Lung (tissue), 13 donors: ENCODE data around the gene ERAS. TPM values are rescaled to one million over a fixed set of nuclear protein-coding genes. Genes with fewer than 3 reads are reported as not detected.
"Not testable (repeated sequence)": the region's sequence is repeated elsewhere in the genome, so short reads cannot be mapped to it uniquely, and the experiment has no call there.

Source experiments
- ATAC-seq: fragments of 200-7000 bp; cut with Tn5 transposase; one replicate; pipeline ENCODE4 v1.9.1; 2020; ENCODE audit warnings: moderate number of reproducible peaks; ENCODE audit not compliant: insufficient read depth, low FRiP score
- DNase-seq, 3 donors: peaks; one replicate each; pipeline ENCODE4 v3.0.0-alpha.2; 2013 to 2017
- H3K27ac ChIP-seq, 2 donors: one replicate each; pipeline ENCODE4 v1.5.1; 2013; ENCODE audit warnings: mild to moderate bottlenecking in 2 of 2, moderate library complexity in 2 of 2, control low read depth in 1 of 2, inconsistent platforms in 1 of 2, low read depth in 1 of 2, low read length in 1 of 2
- H3K27me3 ChIP-seq, 3 donors: one replicate each; pipeline ENCODE4 v1.5.1; 2013; ENCODE audit warnings: low read length in 2 of 3; ENCODE audit not compliant: control insufficient read depth in 3 of 3, insufficient read depth in 3 of 3
- H3K36me3 ChIP-seq, 4 donors: one replicate each; pipeline ENCODE4 v1.5.1; 2013; ENCODE audit warnings: low read length in 4 of 4, mild to moderate bottlenecking in 1 of 4, moderate library complexity in 1 of 4; ENCODE audit not compliant: control insufficient read depth in 4 of 4, insufficient read depth in 4 of 4
- H3K4me1 ChIP-seq, 5 donors: one replicate each; pipeline ENCODE4 v1.5.1; 2013; ENCODE audit warnings: low read length in 5 of 5, mild to moderate bottlenecking in 2 of 5, moderate library complexity in 1 of 5; ENCODE audit not compliant: control insufficient read depth in 5 of 5, insufficient read depth in 5 of 5
- H3K4me3 ChIP-seq: one replicate; pipeline ENCODE4 v1.5.1; 2013; ENCODE audit warnings: mild to moderate bottlenecking, control low read depth, moderate library complexity
- H3K9ac ChIP-seq, 2 donors: one replicate each; pipeline ENCODE4 v1.5.1; 2013; ENCODE audit warnings: low read length in 2 of 2, control low read depth in 1 of 2; ENCODE audit not compliant: insufficient read depth in 1 of 2
- H3K9me3 ChIP-seq, 4 donors: one replicate each; pipeline ENCODE4 v1.5.1; 2013; ENCODE audit warnings: low read length in 3 of 4, mild to moderate bottlenecking in 1 of 4, moderate library complexity in 1 of 4; ENCODE audit not compliant: control insufficient read depth in 4 of 4, insufficient read depth in 3 of 4
- WGBS, 2 donors: extraction: QIAGEN DNeasy Blood & Tissue Kit; methylation state at CpG; one replicate each; pipeline ENCODE4 v1.1.7; 2013; 5-methylcytosine and 5-hydroxymethylcytosine counted together
- polyA plus RNA-seq, 2 donors: library from polyadenylated mRNA; stranded (reverse); fragments of 200-250 nt; gene quantifications; one replicate each; pipeline ENCODE4 v1.2.1, GENCODE V29; 2013
- small RNA-seq: library from RNA; depleted of rRNA; stranded (forward); fragments of <200 nt; gene quantifications from one replicate; pipeline ENCODE3, GENCODE V24; 2014; ENCODE audit warnings: low replicate concordance
- total RNA-seq, 2 donors: library from RNA; depleted of rRNA in 1 of 2; stranded (reverse); fragments of >200 nt in 1 of 2; gene quantifications; one replicate each; pipeline ENCODE4 v1.2.1, GENCODE V29; 2014 to 2021
- TF ChIP-seq, protein P1 (sequence below): IDR thresholded peaks from 2 replicates; pipeline ENCODE4 v1.5.1; 2012; ENCODE audit warnings: mild to moderate bottlenecking; ENCODE audit errors: control extremely low read depth, extremely low read depth
- donor health status: control.
- donor health status: control.
- donor health status: Bipolar disorder and iron deficiency.
- donor health status: healthy.
- donor health status: DM: yes; HTN: yes; CAD: no.

The ERAS gene
- total and polyA plus RNA-seq, 4 donors: 0.24 TPM; not detected in 3

GRCh38 chrX:48854898-48855297, 28.6 kb downstream of the ERAS start:
- Histone ChIP-seq H3K4me1 (no peaks in the 10 kb centered on the region), H3K36me3 (no peaks in the 10 kb centered on the region), H3K4me3 (no peak overlapping the region), H3K27ac (no peak overlapping the region), H3K9ac (no peak overlapping the region), H3K9me3 (peaks cover 0 to 4% (median 0%) of the 10 kb centered on the region in 4 donors), H3K27me3 (peaks cover 0 to 4% (median 0%) of the 10 kb centered on the region in 3 donors)
- ATAC-seq (no peak), DNase-seq (no peak)
- 50 to 58% methylated on average over 5 of the region's 5 CpGs for WGBS, 2 donors
- TF ChIP-seq, protein P1, sequence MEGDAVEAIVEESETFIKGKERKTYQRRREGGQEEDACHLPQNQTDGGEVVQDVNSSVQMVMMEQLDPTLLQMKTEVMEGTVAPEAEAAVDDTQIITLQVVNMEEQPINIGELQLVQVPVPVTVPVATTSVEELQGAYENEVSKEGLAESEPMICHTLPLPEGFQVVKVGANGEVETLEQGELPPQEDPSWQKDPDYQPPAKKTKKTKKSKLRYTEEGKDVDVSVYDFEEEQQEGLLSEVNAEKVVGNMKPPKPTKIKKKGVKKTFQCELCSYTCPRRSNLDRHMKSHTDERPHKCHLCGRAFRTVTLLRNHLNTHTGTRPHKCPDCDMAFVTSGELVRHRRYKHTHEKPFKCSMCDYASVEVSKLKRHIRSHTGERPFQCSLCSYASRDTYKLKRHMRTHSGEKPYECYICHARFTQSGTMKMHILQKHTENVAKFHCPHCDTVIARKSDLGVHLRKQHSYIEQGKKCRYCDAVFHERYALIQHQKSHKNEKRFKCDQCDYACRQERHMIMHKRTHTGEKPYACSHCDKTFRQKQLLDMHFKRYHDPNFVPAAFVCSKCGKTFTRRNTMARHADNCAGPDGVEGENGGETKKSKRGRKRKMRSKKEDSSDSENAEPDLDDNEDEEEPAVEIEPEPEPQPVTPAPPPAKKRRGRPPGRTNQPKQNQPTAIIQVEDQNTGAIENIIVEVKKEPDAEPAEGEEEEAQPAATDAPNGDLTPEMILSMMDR: no peak

GRCh38 chrX:48864210-48864609, 37.9 kb downstream of the ERAS start:
- peak in 2 of 3 donors; percentile 7 to 42 for DNase-seq
- ATAC-seq: no peak
- WGBS, 2 donors: 36 to 42% methylated on average over 4 of the region's 4 CpGs
- Histone ChIP-seq H3K9me3 (peaks cover 0 to 2% (median 0%) of the 10 kb centered on the region in 4 donors), H3K27ac (no peak overlapping the region), H3K4me3 (no peak overlapping the region), H3K36me3 (no peaks in the 10 kb centered on the region), H3K4me1 (no peaks in the 10 kb centered on the region), H3K9ac (no peak overlapping the region), H3K27me3 (no peaks in the 10 kb centered on the region)
- TF ChIP-seq, protein P1: no peak

DNA sequence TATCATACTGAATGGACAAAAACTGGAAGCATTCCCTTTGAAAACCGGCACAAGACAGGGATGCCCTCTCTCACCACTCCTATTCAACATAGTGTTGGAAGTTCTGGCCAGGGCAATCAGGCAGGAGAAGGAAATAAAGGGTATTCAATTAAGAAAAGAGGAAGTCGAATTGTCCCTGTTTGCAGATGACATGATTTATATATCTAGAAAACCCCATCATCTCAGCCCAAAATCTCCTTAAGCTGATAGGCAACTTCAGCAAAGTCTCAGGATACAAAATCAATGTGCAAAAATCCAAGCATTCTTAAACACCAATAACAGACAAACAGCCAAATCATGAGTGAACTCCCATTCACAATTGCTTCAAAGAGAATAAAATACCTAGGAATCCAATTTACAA, 45.7 kb downstream of the ERAS start:
- H3K27ac ChIP-seq, ATAC-seq, H3K9ac ChIP-seq, DNase-seq, H3K27me3 ChIP-seq, H3K9me3 ChIP-seq, H3K4me1 ChIP-seq, H3K4me3 ChIP-seq, H3K36me3 ChIP-seq: not testable (repeated sequence)
- WGBS, 2 donors: 31 to 42% methylated on average over 1 of the region's 2 CpGs

- 53 to 60% methylated on average over 3 to 4 of the region's 4 CpGs for WGBS, 2 donors
- not testable (repeated sequence) for H3K27me3 ChIP-seq, H3K4me3 ChIP-seq, ATAC-seq, H3K9ac ChIP-seq, H3K27ac ChIP-seq, H3K9me3 ChIP-seq, H3K36me3 ChIP-seq, H3K4me1 ChIP-seq, DNase-seq
These were observed 50.6 kb downstream of the ERAS start for GRCh38 chrX:48876944-48877343.

Small RNA genes lying within 50 kb of the gene (small RNA-seq; reads per million reads assigned to genes)
- not detected for gene RNU6-29P

Other genes starting within 250 kb of the ERAS start
- gene WDR13, start 229.0 kb upstream of the ERAS start, total RNA-seq: 100 to 1,000 TPM in 1 of 2 donors, 10 to 100 TPM in 1; 50.7 to 182 TPM
- 100 to 1,000 TPM; 156 to 175 TPM for gene WDR13, start 229.0 kb upstream of the ERAS start, polyA plus RNA-seq
- 10 to 100 TPM in 1 of 2 donors, 1 to 10 TPM in 1; 8.1 to 37.2 TPM for gene WAS, start 142.7 kb upstream of the ERAS start, total RNA-seq
- gene WAS, start 142.7 kb upstream of the ERAS start, polyA plus RNA-seq: 10 to 100 TPM; 14.7 to 61.5 TPM
- 1 to 10 TPM; 2.4 to 6.8 TPM for gene SUV39H1, start 129.8 kb upstream of the ERAS start, total RNA-seq
- gene SUV39H1, start 129.8 kb upstream of the ERAS start, polyA plus RNA-seq: 1 to 10 TPM; 3.9 to 4.4 TPM
- gene GLOD5, start 64.8 kb upstream of the ERAS start, total RNA-seq: 1 to 10 TPM; 1.6 to 2.0 TPM
- 1 to 10 TPM; 1.7 to 5.1 TPM for gene GLOD5, start 64.8 kb upstream of the ERAS start, polyA plus RNA-seq
- 1 to 10 TPM in 1 of 2 donors, under 1 TPM in 1; 0.43 to 1.2 TPM for gene GATA1, start 39.9 kb upstream of the ERAS start, total RNA-seq
- gene GATA1, start 39.9 kb upstream of the ERAS start, polyA plus RNA-seq: 1 to 10 TPM in 1 of 2 donors, under 1 TPM in 1; 0.63 to 1.5 TPM
- 10 to 100 TPM; 84.9 to 90.8 TPM for gene HDAC6, start 24.4 kb upstream of the ERAS start, total RNA-seq
- 10 to 100 TPM; 39.7 to 72.0 TPM for gene HDAC6, start 24.4 kb upstream of the ERAS start, polyA plus RNA-seq
- 10 to 100 TPM in 1 of 2 donors, 1 to 10 TPM in 1; 3.4 to 10.7 TPM for gene PCSK1N, start 9.1 kb downstream of the ERAS start, total RNA-seq
- 1 to 10 TPM; 1.3 to 1.6 TPM for gene PCSK1N, start 9.1 kb downstream of the ERAS start, polyA plus RNA-seq
- 10 to 100 TPM; 21.0 to 51.5 TPM for gene TIMM17B, start 71.3 kb downstream of the ERAS start, total RNA-seq
- gene TIMM17B, start 71.3 kb downstream of the ERAS start, polyA plus RNA-seq: 10 to 100 TPM; 67.4 to 73.4 TPM
- 10 to 100 TPM; 33.2 to 79.7 TPM for gene PQBP1, start 71.4 kb downstream of the ERAS start, total RNA-seq
- gene PQBP1, start 71.4 kb downstream of the ERAS start, polyA plus RNA-seq: 100 to 1,000 TPM in 1 of 2 donors, 10 to 100 TPM in 1; 68.2 to 146 TPM
- gene SLC35A2, start 85.1 kb downstream of the ERAS start, total RNA-seq: 10 to 100 TPM; 23.4 to 40.7 TPM
- gene SLC35A2, start 85.1 kb downstream of the ERAS start, polyA plus RNA-seq: 10 to 100 TPM; 16.7 to 41.2 TPM
- gene PIM2, start 92.5 kb downstream of the ERAS start, total RNA-seq: 10 to 100 TPM; 21.7 to 36.5 TPM
- gene PIM2, start 92.5 kb downstream of the ERAS start, polyA plus RNA-seq: 10 to 100 TPM; 14.8 to 27.4 TPM
- 10 to 100 TPM; 33.3 to 48.2 TPM for gene OTUD5, start 131.1 kb downstream of the ERAS start, total RNA-seq
- gene OTUD5, start 131.1 kb downstream of the ERAS start, polyA plus RNA-seq: 10 to 100 TPM; 32.4 to 38.1 TPM
- 1 to 10 TPM; 1.4 to 1.7 TPM for gene KCND1, start 145.3 kb downstream of the ERAS start, total RNA-seq
- 1 to 10 TPM in 1 of 2 donors, under 1 TPM in 1; 0.65 to 1.3 TPM for gene KCND1, start 145.3 kb downstream of the ERAS start, polyA plus RNA-seq
- 10 to 100 TPM; 29.2 to 48.9 TPM for gene GRIPAP1, start 175.8 kb downstream of the ERAS start, total RNA-seq
- 10 to 100 TPM; 30.3 to 38.1 TPM for gene GRIPAP1, start 175.8 kb downstream of the ERAS start, polyA plus RNA-seq
- gene TFE3, start 216.8 kb downstream of the ERAS start, total RNA-seq: 10 to 100 TPM; 28.4 to 51.5 TPM
- gene TFE3, start 216.8 kb downstream of the ERAS start, polyA plus RNA-seq: 10 to 100 TPM; 34.0 to 63.7 TPM
- gene CCDC120, start 232.5 kb downstream of the ERAS start, total RNA-seq: 10 to 100 TPM in 1 of 2 donors, 1 to 10 TPM in 1; 5.3 to 11.3 TPM
- gene CCDC120, start 232.5 kb downstream of the ERAS start, polyA plus RNA-seq: 1 to 10 TPM; 3.8 to 5.1 TPM
- gene PRAF2, start 247.5 kb downstream of the ERAS start, total RNA-seq: 10 to 100 TPM in 1 of 2 donors, 1 to 10 TPM in 1; 5.6 to 40.8 TPM
- 10 to 100 TPM; 36.6 to 37.2 TPM for gene PRAF2, start 247.5 kb downstream of the ERAS start, polyA plus RNA-seq